COLO668 (cell line): ENCODE measurements around the gene BPNT1.
"Not testable (repeated sequence)": the region's sequence is repeated elsewhere in the genome, so short reads cannot be mapped to it uniquely, and the experiment has no call there.

Source experiments
- DNase-seq: peaks from one replicate; lab custom pipeline; 2025; ENCODE audit not compliant: unreplicated experiment; lab: John Stamatoyannopoulos, UW

The BPNT1 gene, protein sequence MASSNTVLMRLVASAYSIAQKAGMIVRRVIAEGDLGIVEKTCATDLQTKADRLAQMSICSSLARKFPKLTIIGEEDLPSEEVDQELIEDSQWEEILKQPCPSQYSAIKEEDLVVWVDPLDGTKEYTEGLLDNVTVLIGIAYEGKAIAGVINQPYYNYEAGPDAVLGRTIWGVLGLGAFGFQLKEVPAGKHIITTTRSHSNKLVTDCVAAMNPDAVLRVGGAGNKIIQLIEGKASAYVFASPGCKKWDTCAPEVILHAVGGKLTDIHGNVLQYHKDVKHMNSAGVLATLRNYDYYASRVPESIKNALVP

DNA sequence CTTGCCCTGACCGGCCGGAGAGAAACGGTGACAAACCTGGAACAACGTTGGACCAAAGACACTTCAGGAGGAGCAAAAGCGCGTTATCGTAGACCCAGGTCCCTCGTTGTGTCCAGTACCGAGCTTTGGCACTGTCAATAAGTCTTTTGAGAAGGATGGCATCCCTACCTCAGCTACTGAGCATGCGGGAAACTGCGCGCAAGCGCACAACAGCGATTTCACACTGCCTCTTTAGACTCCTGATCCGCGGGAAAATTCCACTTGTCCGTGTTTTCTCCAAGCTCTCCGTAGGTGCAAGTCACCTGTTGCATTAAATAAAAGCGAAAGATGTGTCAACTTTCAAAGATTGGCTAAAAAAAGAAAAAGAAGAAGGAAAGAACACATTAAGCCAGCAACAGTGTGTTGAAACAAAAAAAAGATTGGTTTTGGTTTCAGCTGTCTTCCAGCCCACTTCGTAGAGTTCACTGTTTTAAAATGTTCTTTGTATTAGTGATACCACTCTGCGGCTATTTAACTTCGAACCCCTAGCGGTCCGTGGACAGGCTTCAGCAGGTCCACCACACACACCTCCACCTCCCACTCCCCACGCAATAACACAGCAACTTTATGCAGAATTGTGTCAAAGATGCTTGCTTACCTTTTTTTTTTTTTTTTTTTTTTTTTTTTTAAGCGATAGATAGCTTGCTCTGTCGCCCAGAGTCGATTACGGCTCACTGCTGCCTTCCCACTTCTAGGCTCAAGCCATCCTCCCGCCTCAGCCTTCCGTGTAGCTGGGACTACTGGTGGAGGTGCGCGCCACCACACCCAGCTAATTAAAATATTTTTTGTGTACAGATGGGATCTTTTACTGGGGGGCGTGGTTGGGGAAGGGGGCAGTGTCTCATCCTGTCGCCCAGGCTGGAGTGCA, at the start of gene BPNT1:
Gene BPNT1 (minus strand): TSS at position 139 of the 907 bp plus-strand sequence. CDS start 9,942 bp downstream, outside the sequence.
- DNase-seq: peak; percentile 98

DNA sequence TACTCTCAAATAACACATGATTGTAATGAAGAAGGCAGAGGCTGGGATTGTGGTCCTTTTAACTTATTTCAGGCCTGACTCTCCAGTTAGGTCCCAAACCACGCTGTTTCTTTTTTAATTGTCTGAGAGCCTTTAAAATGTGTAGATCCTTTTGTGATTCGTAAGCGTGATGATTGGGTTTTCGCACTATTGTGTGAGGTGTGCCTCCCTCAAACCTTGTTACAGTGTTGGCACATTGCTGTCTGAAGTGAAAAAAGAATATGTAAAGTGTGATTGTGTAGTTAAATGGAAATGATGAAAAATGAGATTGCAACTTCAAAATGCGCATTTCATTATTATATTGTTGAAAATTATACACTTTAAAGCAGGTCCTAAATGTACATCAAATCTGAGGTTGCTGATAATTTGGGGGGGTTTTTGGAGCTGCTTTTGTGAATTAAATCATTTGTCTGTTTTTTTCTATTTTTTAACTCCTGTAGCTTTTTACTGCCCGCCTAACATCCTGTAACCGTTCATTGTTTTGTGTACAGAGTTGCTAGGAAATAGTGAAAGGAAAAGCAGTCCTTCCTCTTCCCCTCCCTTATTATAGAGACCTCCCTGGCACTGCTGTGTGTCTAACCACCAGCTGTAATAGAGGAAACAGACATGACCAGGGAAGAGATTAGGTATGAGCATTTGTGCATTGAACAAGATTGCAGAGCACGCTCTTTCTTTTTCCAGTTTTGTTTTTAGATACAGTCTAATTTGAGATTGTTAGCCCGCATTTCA, 47.6 kb upstream of the BPNT1 start:
- DNase-seq: no peak

GRCh38 chr1:220135755-220136154, 46.2 kb upstream of the BPNT1 start:
- no peak for DNase-seq

DNA sequence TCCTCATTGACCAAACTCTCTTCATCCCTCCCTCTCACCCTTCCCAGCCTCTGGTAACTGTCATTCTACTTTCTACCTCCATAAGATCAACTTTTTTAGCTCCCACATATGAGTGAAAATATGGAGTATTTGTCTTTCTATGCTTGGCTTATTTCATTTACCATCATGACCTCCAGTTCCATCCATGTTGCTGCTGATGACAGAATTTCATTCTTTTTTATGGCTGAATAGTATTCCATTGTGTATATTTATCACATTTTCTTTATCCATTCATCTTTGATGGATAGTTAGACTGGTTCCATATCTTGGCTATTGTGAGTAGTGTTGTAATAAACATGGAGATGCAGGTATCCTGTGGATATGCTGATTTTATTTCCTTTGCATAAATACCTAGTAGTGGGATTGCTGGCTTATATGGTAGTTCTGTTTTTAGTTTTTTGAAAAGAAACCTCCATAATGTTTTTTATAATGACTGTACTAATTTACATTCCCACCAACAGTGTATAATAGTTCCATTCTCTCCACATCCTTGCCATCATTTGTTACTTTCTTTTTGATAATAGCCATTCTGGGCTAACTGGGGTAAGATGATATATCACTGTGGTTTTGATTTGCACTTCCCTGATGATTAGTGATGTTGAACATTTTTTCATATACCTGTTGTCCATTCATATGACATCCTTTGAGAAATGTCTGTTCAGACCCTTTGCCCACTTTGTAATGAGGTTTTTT, 40.1 kb upstream of the BPNT1 start:
- DNase-seq: no peak

GRCh38 chr1:220127076-220127475, 37.5 kb upstream of the BPNT1 start:
- DNase-seq: no peak

- DNase-seq: no peak
Observed at GRCh38 chr1:220124542-220124941, 35.0 kb upstream of the BPNT1 start.

GRCh38 chr1:220123889-220124288, 34.3 kb upstream of the BPNT1 start:
- peak; percentile 15 for DNase-seq

DNA sequence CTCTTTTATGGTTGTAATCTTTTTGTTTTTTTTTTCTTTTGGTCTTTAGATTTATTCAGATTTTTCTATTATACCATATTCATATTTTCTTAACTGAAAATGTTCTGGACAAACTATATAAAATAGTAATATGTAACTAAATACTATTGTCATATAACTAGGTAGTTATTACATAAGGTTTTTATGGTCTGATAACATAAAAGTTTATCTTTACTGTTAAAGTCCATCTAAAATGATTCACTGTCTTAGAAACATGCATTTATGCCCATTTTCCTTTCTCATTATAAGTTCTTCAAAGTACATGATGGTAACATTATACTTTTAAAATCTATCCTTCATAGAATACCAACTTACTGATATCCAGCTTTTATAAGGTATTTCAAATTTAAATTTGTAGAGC, 33.5 kb upstream of the BPNT1 start:
- DNase-seq: no peak

- DNase-seq: no peak
Observed at GRCh38 chr1:220121791-220122530, 32.4 kb upstream of the BPNT1 start.

DNA sequence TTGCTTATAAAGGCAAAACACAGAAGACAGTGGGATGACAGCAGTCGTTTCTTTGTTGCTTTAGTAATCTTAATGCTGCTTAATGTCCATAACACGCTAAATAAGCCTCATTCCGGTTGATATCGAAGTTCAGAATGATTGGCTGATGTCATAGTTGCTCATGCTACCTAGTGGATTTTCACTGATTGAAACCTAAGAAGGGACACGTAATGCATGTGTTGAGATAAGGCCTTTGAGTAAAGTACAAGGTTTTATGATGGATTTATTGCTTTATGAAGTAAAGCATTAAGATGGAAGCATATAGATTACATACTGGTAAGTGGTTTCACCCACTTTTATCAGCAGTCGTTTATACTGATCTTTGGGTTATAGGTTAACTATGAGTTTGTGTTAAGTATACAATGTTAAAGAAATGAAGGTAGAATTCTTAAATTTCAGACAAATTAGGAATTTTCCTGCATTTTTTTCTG, 29.5 kb upstream of the BPNT1 start:
- no peak for DNase-seq

- no peak for DNase-seq
Observed at GRCh38 chr1:220113136-220113695, 23.6 kb upstream of the BPNT1 start.

DNA sequence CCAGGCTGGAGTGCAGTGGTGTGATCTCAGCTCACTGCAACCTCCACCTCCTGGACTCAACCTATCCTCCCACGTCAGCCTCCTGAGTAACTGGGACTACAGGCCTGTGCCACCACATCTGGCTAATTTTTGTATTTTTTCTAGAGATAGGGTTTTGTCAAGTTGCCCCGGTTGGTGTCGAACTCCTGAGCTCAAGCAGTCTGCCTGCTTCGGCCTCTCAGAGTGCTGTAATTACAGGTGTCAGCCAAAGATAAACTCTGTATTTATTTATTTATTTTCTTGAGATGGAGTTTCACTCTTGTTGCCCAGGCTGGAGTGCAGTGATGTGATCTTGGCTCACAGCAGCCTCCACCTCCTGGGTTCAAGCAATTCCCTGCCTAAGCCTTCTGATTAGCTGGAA, 23.0 kb upstream of the BPNT1 start:
- not testable (repeated sequence) for DNase-seq

DNA sequence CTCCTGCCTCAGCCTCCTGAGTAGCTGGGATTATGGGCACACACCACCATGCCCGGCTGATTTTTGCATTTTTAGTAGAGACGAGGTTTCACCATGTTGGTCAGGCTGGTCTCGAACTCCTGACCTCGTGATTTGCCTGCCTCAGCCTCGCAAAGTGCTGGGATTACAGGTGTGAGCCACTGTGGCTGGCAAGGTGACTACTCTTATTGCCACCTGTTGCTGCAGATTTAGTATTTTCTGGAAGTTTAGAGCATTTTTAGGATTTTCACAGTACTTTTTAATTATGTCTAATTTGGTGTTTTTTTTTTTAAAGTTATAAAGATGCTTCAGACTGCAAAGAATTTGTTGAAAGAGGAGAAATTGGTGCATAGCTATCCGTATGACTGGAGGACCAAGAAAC, 20.9 kb upstream of the BPNT1 start:
- not testable (repeated sequence) for DNase-seq

DNA sequence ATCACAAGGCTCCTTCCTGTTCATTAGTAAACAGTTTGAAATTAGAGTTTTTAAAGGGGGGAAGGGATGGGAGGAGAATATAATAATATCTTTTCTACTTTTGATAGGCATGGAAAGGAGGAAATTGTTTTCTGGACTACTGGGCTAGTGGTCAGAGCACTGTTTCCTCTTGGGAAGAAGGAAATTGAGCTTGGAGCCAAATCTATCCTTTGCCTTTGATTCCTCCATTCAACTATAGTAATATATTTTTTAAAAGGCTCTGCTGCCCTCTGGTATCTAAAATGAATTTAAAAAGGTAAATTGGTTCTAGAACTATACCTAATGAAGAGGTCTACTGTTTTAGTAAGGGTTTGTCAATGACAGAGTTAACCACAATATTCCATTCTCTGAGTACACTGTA, 10.2 kb upstream of the BPNT1 start:
- DNase-seq: no peak

GRCh38 chr1:220094016-220094911, 4.7 kb upstream of the BPNT1 start, which contains the start of gene IARS2:
Gene IARS2, plus strand, starts transcription at chr1:220094132. Its CDS starts 85 bp downstream, at chr1:220094217.
- DNase-seq: peak; percentile 95

- DNase-seq: no peak
Observed at GRCh38 chr1:220093361-220094015, 3.9 kb upstream of the BPNT1 start.

- no peak for DNase-seq
Observed at GRCh38 chr1:220092694-220093093, 3.1 kb upstream of the BPNT1 start.

DNA sequence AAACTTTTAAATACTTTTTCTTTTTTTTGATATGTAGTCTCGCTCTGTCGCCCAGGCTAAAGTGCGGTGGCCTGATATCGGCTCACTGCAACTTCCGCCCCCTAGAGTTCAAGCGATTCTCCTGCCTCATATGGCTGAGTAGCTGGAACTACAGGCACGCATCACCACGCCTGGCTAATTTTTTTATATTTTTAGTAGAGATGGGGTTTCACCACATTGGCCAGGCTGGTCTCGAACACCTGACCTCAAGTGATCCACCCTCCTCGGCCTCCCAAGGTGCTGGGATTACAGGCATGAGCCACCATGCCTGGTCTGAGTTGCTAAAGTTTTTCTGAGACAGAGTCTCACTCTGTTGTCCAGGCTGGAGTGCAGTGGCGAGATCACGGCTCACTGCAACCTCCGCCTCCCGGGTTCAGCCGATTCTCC, 3.3 kb downstream of the BPNT1 start:
- DNase-seq: not testable (repeated sequence)
